ENCODE results near the gene GPATCH3. TPM values are rescaled to one million over a fixed set of nuclear protein-coding genes. Genes with fewer than 3 reads are reported as not detected.

The GPATCH3 gene
- total RNA-seq, 1 donor from 2014 or later, result 2.0 TPM

GRCh38 chr1:26945138-26945537 lies 44.9 kb upstream of the GPATCH3 start:
- Histone ChIP-seq H3K4me3 (no peak overlapping the region), H3K27me3 (no peaks in the 10 kb centered on the region), H3K9me3 (no peaks in the 10 kb centered on the region), H3K36me3 (peaks cover 61% of the 10 kb centered on the region in 2 donors), H3K27ac (no peak overlapping the region), H3K4me1 (no peaks in the 10 kb centered on the region)
- DNase-seq (ENCODE audit: low spot score in 2 of 2), result no peak
- TF ChIP-seq CTCF (IDR thresholded peaks at IDR 0.05), result no peak
- intact Hi-C loops (cut with DNase I), result no loop called here

- H3K27me3 ChIP-seq, result no peaks in the 10 kb centered on the region
- no peaks in the 10 kb centered on the region for H3K9me3 ChIP-seq
- H3K36me3 ChIP-seq, result peaks cover 61 to 66% of the 10 kb centered on the region in 2 donors
- DNase-seq (ENCODE audit: low spot score in 2 of 2), result no peak
- no peak overlapping the region for H3K27ac ChIP-seq
- no peak for TF ChIP-seq CTCF (IDR thresholded peaks at IDR 0.05)
- no peak overlapping the region for H3K4me3 ChIP-seq
- H3K4me1 ChIP-seq, result no peaks in the 10 kb centered on the region
- intact Hi-C loops (cut with DNase I), result no loop called here
Observed at GRCh38 chr1:26942656-26943055, 42.4 kb upstream of the GPATCH3 start.

GRCh38 chr1:26941311-26941710 lies 41.0 kb upstream of the GPATCH3 start:
- no peaks in the 10 kb centered on the region for H3K4me1 ChIP-seq
- intact Hi-C loops (cut with DNase I), result no loop called here
- H3K27ac ChIP-seq, result no peak overlapping the region
- no peak overlapping the region for H3K4me3 ChIP-seq
- no peak for TF ChIP-seq CTCF (IDR thresholded peaks at IDR 0.05)
- peaks cover 53 to 62% of the 10 kb centered on the region in 2 donors for H3K36me3 ChIP-seq
- no peak for DNase-seq (ENCODE audit: low spot score in 2 of 2)
- H3K27me3 ChIP-seq, result no peaks in the 10 kb centered on the region
- no peaks in the 10 kb centered on the region for H3K9me3 ChIP-seq

GRCh38 chr1:26938659-26939025 lies 38.4 kb upstream of the GPATCH3 start:
- Histone ChIP-seq H3K4me3 (no peak overlapping the region), H3K27me3 (no peaks in the 10 kb centered on the region), H3K9me3 (no peaks in the 10 kb centered on the region), H3K27ac (no peak overlapping the region), H3K36me3 (peaks cover 34 to 44% of the 10 kb centered on the region in 2 donors), H3K4me1 (no peaks in the 10 kb centered on the region)
- no peak for DNase-seq (ENCODE audit: low spot score in 2 of 2)
- TF ChIP-seq CTCF (IDR thresholded peaks at IDR 0.05), result no peak
- intact Hi-C loops (cut with DNase I), result no loop called here

GRCh38 chr1:26938004-26938658 lies 37.9 kb upstream of the GPATCH3 start:
- Histone ChIP-seq H3K27me3 (no peaks in the 10 kb centered on the region), H3K9me3 (no peaks in the 10 kb centered on the region), H3K36me3 (peaks cover 29 to 39% of the 10 kb centered on the region in 2 donors), H3K4me1 (no peaks in the 10 kb centered on the region), H3K27ac (no peak overlapping the region), H3K4me3 (no peak overlapping the region)
- DNase-seq (ENCODE audit: low spot score in 2 of 2), result no peak
- intact Hi-C loops (cut with DNase I), result no loop called here
- TF ChIP-seq CTCF (IDR thresholded peaks at IDR 0.05), result no peak

- no peak overlapping the region for H3K27ac ChIP-seq
Observed at GRCh38 chr1:26936823-26937222, 36.6 kb upstream of the GPATCH3 start.

More at GRCh38 chr1:26936823-26937222, 36.6 kb upstream of the GPATCH3 start:
- intact Hi-C loops (cut with DNase I), result no loop called here
- no peak for DNase-seq (ENCODE audit: low spot score in 2 of 2)
- Histone ChIP-seq H3K4me1 (no peaks in the 10 kb centered on the region), H3K9me3 (no peaks in the 10 kb centered on the region), H3K4me3 (no peak overlapping the region), H3K36me3 (peaks cover 24 to 32% of the 10 kb centered on the region in 2 donors), H3K27me3 (no peaks in the 10 kb centered on the region)
- TF ChIP-seq CTCF (IDR thresholded peaks at IDR 0.05), result no peak

Measured in ascending aorta (tissue), 2 donors.